Pulmonary artery endothelial cell (primary cell): Measurements from ENCODE around the gene CSNK1G2. TPM values are rescaled to one million over a fixed set of nuclear protein-coding genes. Genes with fewer than 3 reads are reported as not detected.

ENCODE experiments used
- DNase-seq: peaks from one replicate; pipeline ENCODE4 v3.0.0-alpha.2; 2011; ENCODE audit warnings: low read depth, low spot score
- total RNA-seq: library from RNA; depleted of rRNA; stranded (reverse); fragments of >200 nt; gene quantifications from 2 replicates; pipeline ENCODE4 v1.2.3, GENCODE V29; 2014

Gene CSNK1G2
- total RNA-seq, 1 donor from 2014 or later: 88.6 TPM

DNA sequence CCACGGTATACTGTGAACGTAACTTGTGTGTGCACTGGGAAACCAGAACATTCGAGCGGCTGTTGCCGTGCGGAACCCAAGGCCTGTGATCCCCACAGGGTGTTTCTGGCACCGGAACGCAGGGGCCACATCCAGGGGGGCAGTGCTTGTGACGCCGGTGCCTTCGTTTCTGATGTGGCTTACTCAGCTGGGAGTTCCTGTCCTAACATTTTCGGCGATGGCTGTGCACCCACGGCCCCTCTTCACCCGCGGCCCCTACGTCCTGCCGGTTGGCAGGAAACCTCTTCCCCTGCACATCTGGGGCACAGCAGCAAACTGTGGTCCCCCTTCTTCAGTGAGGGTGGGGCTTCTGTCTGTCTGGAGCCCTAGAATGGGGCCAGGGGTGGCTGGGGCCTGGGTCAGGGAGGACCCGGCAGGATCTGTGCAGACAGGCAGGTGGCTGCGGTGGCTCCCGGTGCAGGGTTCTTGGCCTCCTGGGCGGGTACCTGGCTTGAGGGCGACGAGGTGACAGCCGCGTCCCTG lies 26.2 kb downstream of the CSNK1G2 start:
- DNase-seq: no peak

GRCh38 chr19:1968279-1969175 lies 27.6 kb downstream of the CSNK1G2 start:
- DNase-seq: no peak

DNA sequence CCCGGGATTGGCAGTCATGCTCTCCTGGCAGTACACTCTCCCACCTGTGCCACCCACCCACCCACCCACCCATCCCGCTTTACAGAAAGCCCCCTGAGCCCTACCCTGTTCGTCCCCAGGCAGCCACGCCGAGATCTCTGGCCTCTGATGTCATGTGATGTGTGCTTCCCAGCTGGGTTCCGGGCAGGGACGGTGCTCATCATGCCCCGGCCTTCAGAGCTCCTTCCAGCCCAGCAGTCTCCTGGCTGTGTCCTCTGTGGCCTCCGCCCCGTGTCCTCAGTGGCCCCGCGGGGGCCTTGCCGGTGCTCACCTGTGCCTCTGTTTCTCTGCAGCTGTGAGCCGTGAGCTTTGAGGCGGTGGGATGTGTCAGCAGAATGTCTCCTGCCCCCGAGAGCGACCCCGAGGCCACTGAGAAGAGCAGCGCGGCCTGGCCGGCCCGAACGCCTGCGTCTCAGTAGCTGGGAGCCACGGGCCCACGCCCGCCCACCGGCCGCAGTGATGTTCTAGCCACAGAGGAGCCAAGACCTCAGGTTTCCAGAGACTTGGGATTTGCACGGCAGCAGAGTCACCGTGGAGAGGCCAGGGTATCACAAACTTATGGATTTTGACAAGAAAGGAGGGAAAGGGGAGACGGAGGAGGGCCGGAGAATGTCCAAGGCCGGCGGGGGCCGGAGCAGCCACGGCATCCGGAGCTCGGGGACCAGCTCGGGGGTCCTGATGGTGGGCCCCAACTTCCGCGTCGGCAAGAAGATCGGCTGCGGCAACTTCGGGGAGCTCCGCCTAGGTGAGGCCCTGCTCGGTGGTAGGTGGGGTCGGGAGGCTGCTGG lies 28.4 kb downstream of the CSNK1G2 start:
- DNase-seq: no peak

DNA sequence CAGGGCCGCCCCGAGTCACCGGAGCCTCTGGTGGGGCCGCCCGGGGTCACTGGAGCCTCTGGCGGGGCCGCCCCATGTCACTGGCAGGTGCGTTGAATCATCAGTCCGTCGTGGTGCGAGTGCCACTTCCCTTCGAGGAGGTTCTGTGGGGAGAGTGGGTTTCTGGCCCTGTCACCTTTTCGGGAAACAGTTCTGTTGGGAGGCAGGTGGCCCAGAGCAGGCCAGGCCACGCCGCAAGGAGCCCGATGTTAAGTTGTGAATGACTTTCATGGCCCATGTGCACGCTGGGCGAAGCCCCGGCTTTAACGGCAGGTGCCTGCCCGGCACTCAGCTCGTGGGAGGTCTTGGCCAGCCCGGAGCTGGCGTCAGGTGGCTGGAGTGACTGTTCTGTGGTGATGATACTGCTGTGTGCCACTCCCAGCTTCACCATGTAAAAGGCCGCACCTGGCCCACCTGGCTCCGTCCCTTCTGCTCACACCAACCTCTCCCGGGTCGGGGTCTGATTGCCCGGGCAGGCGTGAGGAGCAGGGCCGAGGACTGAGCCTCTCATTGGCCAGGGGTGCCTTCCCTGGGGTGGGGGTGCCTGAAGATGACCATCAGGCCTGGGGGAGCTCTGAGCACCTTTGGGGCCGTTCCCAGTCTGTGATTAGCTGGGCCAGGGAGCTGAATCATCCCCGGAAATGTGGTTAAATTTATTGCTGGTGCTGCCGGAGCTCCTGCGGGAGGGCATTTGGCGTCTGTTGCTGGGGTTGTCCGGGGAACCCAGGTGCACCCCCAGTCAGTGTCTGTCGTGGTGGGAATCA lies 29.2 kb downstream of the CSNK1G2 start:
- no peak for DNase-seq

- no peak for DNase-seq
These were observed 30.0 kb downstream of the CSNK1G2 start for GRCh38 chr19:1970806-1971502.

DNA sequence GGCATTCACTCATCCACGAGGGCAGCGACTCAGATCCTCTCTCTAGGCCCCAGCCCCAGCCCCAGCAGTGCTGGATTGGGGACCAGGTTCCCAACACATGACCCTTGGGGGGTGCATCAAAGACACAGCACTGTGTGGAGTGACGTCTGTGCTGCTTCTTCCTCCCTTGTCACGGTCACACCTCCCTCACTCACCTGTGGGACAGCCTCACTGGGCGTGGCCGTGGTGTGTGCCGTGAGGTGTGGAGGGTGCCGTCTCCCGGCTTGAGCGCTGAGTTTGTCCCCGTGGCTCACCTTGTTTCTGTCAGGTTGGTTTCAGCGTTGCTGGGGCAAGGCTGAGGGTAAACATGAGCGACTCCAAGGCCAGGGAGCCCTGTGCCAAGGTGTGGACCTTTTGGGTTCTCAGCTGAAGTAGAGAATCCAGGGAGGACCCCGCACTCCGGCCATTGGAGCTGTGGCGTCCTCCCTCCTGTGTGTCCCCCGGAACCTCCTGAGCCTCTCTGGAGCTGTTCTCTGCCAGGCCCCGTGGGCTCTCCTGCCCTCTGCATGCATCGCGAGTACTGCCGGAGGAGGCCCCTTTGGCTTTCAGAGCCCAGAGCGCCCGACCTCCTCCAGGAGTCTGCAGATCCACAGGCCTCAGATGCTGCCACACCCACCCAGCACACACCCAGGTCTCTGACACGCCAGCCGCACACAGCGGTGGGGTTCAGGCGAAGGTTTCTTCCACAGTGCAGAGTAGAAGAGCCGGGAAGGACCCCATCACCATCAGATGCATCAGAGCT lies 33.6 kb downstream of the CSNK1G2 start:
- no peak for DNase-seq

- no peak for DNase-seq
These were observed 34.1 kb downstream of the CSNK1G2 start for GRCh38 chr19:1975162-1975480.

DNA sequence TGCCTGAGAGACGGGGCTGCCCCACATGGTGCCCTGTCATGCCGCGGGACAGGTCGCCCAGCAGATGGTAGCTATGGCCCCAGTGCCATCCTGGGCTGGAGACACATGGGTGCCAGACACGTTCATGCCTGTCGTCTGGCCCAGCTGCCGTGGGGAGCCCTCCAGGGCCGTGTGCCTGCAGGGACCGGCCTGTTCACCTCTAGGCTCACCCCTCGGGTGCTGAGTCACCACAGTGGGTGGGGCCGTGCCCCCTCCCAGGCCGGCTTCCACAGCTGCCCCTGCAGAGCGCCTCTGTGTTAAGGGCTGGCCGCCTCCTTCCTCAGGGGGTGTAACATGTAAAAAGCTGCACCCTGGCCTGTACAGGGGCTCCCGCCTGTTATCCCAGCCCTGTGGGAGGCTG lies 36.1 kb downstream of the CSNK1G2 start:
- no peak for DNase-seq

DNA sequence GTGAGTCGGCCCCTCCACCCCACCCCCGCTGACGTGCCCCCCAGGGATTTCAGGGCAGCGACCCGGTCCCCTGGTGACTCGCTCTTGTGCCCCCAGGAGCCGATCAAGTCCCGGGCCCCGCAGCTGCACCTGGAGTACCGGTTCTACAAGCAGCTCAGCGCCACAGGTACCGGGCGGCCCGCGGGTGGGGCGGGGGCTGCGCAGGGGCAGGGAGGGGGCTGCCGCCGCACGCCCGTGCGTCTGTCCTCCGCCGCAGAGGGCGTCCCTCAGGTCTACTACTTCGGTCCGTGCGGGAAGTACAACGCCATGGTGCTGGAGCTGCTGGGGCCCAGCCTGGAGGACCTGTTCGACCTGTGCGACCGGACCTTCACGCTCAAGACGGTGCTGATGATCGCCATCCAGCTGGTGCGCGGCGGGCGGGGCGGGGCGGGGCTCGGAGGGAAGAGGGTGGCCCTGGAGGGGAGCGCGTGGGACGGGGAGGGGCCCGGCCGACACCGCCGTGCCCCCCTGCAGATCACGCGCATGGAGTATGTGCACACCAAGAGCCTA lies 37.4 kb downstream of the CSNK1G2 start:
- DNase-seq: no peak

- DNase-seq: no peak
These were observed 38.0 kb downstream of the CSNK1G2 start for GRCh38 chr19:1979017-1979416.

- DNase-seq: no peak
These were observed 38.7 kb downstream of the CSNK1G2 start for GRCh38 chr19:1979642-1980041.

DNA sequence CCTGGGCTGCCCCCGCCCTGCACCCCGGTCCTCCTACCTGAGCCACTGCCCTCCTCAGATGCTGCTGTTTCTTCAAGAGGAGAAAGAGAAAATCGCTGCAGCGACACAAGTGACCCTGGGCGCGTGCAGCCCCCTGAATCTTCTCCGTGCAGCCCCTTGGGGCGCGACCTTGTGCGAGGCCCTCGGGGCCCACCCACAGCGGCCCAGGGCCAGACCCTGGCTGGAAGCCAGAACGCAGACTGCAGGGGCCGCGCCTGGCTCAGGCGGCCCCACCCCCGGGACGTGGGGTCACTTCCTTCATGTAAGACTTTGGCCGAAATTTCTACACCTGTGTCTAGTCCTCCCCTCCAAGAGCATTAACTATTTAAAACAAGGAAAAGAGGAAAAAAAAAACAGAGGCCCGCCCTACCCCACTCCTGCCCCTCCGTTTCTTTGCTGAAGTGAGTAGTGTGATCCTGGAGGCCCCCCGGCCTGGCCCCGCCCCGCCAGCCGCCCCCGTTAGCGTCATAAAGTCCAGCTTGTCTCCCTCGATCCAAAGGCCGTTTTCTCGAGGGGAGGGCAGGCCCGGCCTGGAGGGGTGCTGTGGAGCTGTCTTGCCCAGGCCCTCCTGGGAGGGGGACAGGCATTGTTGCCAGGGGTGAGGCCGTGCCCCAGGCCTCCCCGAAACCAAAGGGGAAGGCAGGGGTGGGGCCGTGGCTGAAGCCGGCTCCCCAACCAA lies 39.3 kb downstream of the CSNK1G2 start:
- no peak for DNase-seq

GRCh38 chr19:1980809-1981181 lies 39.8 kb downstream of the CSNK1G2 start:
- no peak for DNase-seq

DNA sequence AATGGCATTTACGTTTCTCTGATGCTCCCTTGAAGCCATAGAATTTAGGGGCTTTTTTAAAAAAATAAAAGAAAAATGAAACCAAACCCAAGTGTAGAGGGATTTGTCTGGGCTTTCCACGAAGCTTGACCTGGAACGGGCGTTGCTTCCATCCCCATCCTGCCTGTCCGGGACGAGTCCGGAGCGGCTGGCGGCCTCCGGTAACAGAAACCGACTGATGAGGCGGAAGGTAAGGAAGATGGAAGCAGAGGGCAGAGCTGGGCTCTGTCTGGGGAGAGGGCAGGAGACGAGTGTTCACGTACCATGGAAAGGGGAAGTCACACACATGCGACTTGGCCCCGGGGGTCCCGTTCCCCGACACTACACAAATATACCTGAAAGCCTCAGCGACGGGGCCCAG lies 40.3 kb downstream of the CSNK1G2 start:
- DNase-seq: no peak

DNA sequence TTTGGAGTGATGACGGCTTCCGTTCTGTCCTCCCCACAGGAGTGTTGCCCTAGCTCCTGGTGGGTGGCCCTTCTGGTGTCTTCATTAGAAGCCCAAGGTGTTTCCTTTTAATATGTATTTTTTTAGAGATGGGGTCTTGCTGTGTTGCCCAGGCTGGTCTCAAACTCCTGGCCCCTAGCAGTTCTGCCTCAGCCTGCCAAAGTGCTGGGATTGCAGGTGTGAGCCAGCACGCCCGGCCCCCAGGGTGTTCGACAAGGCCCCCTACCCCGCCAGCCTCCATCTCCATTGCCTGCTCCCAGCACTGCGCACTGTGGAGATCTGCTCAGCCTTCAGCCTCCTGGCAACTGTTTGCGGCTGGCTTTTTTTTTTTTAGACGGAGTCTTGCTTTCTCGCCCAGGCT lies 43.4 kb downstream of the CSNK1G2 start:
- no peak for DNase-seq

- no peak for DNase-seq
These were observed 44.8 kb downstream of the CSNK1G2 start for GRCh38 chr19:1985588-1986356.

GRCh38 chr19:1986357-1987162 lies 45.6 kb downstream of the CSNK1G2 start:
- no peak for DNase-seq
